Subcutaneous abdominal adipose tissue (tissue), 5 donors: Measurements from ENCODE around the gene ZNF710.
A peak's percentile ranks its signal among the peaks of the same experiment; 100 is the strongest.
"Not testable (repeated sequence)": the region's sequence is repeated elsewhere in the genome, so short reads cannot be mapped to it uniquely, and the experiment has no call there.

Experiments
- H3K27ac ChIP-seq: one replicate; pipeline ENCODE4 v1.7.0; 2013; ENCODE audit warnings: low read depth, mild to moderate bottlenecking, inconsistent platforms, low read length, moderate library complexity
- H3K27me3 ChIP-seq, 5 donors: one replicate each; pipeline ENCODE4 v1.7.0; 2013; ENCODE audit warnings: low read length in 5 of 5, inconsistent platforms in 1 of 5; ENCODE audit not compliant: control insufficient read depth in 5 of 5, insufficient read depth in 4 of 5
- H3K36me3 ChIP-seq, 5 donors: one replicate each; pipeline ENCODE4 v1.7.0; 2013; ENCODE audit warnings: low read length in 5 of 5; ENCODE audit not compliant: control insufficient read depth in 5 of 5, insufficient read depth in 5 of 5
- H3K4me1 ChIP-seq, 5 donors: one replicate each; pipeline ENCODE4 v1.7.0; 2013; ENCODE audit warnings: low read length in 5 of 5, mild to moderate bottlenecking in 3 of 5, moderate library complexity in 1 of 5; ENCODE audit not compliant: control insufficient read depth in 5 of 5, insufficient read depth in 5 of 5
- H3K4me3 ChIP-seq, 5 donors: one replicate each; pipeline ENCODE4 v1.7.0; 2013; ENCODE audit warnings: low read length in 5 of 5, low read depth in 1 of 5
- H3K9ac ChIP-seq, 5 donors: one replicate each; pipeline ENCODE4 v1.7.0; 2013; ENCODE audit warnings: low read length in 5 of 5, mild to moderate bottlenecking in 4 of 5, moderate library complexity in 3 of 5
- H3K9me3 ChIP-seq, 5 donors: one replicate each; pipeline ENCODE4 v1.7.0; 2013; ENCODE audit warnings: low read length in 5 of 5; ENCODE audit not compliant: control insufficient read depth in 5 of 5
- donor health status: healthy.
- donor health status: healthy.
- donor health status: healthy.
- donor health status: healthy.
- donor health status: healthy.

ZNF710 gene

DNA sequence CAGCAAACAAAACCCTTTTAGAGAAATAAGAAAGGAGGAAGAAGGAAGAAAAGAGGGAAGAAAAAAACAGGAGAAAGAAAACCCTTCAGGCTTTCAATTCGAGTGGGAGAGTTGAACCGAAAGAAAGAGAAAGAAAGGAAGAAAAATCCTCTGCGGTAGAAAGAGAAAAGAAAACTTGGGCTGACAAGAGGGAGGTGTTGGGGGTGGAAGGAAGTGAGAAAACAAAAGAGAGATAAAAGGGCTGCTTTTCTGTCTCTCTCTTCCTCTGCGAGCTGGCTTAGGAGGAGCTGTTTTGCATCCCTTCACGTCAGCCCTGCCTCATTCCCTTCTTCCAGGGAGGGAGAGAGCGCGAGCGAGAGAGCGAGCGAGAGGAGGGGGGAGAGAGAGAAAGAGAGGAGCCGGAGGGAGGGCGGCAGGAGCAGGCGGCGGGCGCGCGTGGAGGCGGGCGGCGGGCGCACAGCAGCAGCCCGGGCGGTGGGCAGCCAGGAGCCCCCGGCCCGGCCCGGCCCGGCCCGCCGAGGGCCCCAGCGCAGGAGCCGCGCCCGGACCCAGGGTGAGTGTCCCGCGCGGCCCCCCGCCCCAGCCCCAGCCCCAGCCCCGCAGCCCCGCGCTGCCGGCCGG lies at the start of gene ZNF710:
Gene ZNF710, plus strand, starts transcription at position 263 of the 621 bp plus-strand sequence. CDS start 65,814 bp downstream, outside the sequence.
- H3K4me1 ChIP-seq = peaks cover 3 to 56% (median 39%) of the 10 kb centered on the region in 5 donors
- H3K36me3 ChIP-seq = no peaks in the 10 kb centered on the region
- H3K9me3 ChIP-seq = no peaks in the 10 kb centered on the region
- peak within 1 kb of the TSS; percentile 62 for H3K27ac ChIP-seq
- peak within 1 kb of the TSS; percentile 68 to 80 (median 79) for H3K4me3 ChIP-seq
- H3K9ac ChIP-seq = peak within 1 kb of the TSS; percentile 48 to 78 (median 59)
- peaks cover 0 to 2% (median 0%) of the 10 kb centered on the region in 5 donors for H3K27me3 ChIP-seq

DNA sequence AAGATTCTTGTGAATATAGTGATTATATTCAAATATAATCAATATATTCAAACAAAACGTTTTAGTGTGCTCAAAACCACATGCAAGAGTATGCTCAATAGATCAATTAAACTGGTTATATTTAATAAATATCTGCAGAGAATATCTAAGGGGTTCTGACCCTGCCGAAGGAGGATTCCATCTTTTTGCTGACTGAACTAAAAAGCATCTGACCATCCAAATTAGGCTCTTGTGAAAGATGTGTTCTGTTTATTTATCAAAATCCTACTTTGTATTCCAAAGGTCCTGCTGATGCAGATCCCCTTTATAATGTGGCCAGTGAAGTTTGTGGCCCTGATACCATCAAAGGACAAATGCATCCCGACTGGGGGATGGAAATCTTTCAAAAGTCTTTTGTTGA lies 46.6 kb upstream of the ZNF710 start:
- Histone ChIP-seq H3K4me1 (no peaks in the 10 kb centered on the region), H3K9me3 (no peaks in the 10 kb centered on the region), H3K9ac (no peak overlapping the region), H3K36me3 (no peaks in the 10 kb centered on the region), H3K27me3 (no peaks in the 10 kb centered on the region), H3K27ac (no peak overlapping the region), H3K4me3 (no peak overlapping the region)

- not testable (repeated sequence) for H3K9ac ChIP-seq, H3K36me3 ChIP-seq, H3K27me3 ChIP-seq, H3K9me3 ChIP-seq, H3K4me1 ChIP-seq, H3K4me3 ChIP-seq, H3K27ac ChIP-seq
Measured at GRCh38 chr15:89955449-89955998, 45.6 kb upstream of the ZNF710 start.

DNA sequence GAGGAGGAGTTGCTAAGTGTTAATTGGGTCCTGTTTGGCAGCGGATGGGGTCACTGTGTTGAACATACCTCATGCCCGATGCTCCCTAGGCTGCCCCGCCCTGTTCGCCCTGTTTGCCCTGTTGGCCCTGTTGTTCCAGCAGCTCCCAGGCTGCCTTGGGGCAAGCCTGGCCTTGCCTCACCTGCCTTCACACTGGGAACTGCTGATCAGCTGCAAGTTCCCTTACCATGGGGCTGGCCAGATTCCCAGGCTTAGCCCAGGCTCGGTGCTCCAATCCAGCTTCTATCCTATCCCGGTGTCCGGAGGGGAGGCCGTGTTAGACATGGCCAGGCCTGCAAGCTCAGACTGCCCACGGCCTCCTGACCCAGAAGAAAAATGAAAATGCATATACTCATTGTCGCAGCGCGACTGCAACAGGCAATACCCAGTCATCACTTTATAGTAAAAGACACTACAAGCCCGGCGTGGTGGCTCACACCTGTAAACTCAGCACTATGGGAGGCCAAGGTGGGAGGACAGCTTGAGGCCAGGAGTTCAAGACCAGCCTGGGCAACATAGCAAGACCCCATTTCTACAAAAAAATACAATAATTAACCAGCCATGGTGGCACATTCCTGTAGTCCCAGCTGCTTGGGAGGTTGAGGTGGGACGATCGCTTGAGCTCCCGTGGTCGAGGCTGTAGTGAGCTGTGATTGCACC lies 42.9 kb upstream of the ZNF710 start:
- Histone ChIP-seq H3K4me1 (no peaks in the 10 kb centered on the region), H3K27ac (no peak overlapping the region), H3K36me3 (no peaks in the 10 kb centered on the region), H3K9me3 (no peaks in the 10 kb centered on the region), H3K27me3 (no peaks in the 10 kb centered on the region), H3K9ac (no peak overlapping the region), H3K4me3 (no peak overlapping the region)

DNA sequence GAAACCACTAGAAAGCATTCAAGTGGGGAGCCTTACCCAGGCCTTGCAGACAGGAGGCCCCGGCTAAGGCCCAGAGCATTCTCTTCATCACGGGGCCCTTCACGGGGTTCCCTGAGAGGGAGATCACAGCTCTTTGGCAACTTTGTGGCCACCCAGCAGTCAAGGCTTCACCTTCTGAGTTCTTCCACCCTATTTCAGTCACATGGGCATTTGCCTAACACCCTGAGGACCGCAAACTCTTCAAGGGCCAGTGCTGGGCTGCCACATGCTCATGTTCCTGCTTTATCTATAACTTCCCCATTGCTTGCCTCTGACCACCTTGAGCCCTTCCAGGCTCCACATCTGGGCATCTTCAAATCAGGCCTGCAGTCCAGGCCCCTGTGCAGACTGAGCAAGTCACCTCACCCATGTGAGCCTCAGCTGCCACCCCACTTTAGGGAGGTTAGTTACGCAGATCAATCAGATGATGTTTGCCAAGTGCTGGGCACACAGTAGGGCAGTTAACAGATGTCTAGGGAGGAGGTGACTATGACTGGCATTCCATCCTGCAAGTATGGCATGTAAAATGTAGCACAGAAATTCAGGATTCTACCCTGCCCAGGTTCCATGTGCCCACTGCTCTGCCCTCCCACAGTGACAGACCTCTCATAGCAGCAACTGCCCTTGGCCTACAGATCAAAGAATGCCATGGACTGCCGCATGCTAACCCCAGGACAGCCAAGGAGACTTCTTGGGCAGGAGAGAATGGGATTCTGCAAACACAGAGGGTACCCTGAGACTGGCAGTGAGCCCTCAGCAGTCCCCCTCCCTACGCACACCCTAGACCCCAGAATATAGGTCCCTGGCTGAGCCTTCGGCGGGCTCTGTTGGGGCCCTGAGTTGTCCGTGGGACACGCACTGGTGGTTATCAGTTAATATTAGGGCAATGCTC lies 37.6 kb upstream of the ZNF710 start:
- Histone ChIP-seq H3K4me1 (peaks cover 0 to 6% (median 0%) of the 10 kb centered on the region in 5 donors), H3K27ac (no peak overlapping the region), H3K9me3 (no peaks in the 10 kb centered on the region), H3K4me3 (no peak overlapping the region), H3K27me3 (no peaks in the 10 kb centered on the region), H3K36me3 (no peaks in the 10 kb centered on the region), H3K9ac (no peak overlapping the region)

DNA sequence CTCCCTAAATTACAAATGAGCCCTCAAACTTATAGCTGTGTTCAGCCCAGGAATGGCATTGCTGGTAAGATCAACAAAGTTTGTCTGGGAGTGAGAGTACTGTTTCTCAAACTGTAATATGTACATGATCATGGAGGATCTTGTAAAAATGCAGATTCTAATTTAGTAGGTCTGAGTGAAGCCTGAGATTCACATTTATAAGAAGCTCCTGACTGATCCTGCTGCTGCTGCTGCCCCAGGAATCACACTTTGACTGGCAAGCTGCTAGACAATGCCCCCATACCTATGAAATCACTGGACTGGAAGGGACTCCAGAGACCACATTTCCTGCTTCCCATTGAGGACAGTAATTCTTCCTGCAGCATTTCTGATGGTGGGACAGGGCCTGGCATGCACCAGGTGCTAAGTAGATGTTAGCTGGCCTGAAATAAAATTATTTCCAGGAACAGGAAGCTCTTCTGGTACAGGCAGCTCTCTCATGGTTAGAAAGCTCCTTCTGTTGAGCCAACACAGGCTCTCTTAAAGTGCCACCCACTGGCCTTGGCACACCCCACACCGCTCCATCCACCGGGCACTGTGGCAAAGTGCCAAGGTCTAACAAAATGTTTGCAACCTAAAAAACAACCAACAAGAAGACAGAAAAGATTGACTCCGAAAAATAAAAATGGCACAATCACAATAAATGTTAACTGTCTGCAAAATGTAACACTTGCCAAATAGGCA lies 36.7 kb upstream of the ZNF710 start:
- H3K27me3 ChIP-seq = no peaks in the 10 kb centered on the region
- peaks cover 0 to 6% (median 0%) of the 10 kb centered on the region in 5 donors for H3K4me1 ChIP-seq
- H3K27ac ChIP-seq = no peak overlapping the region
- H3K9ac ChIP-seq = no peak overlapping the region
- H3K36me3 ChIP-seq = no peaks in the 10 kb centered on the region
- H3K4me3 ChIP-seq = no peak overlapping the region
- no peaks in the 10 kb centered on the region for H3K9me3 ChIP-seq

- H3K4me1 ChIP-seq = peaks cover 0 to 14% (median 0%) of the 10 kb centered on the region in 5 donors
- no peaks in the 10 kb centered on the region for H3K36me3 ChIP-seq
- no peaks in the 10 kb centered on the region for H3K27me3 ChIP-seq
- no peak overlapping the region for H3K27ac ChIP-seq
- no peak overlapping the region for H3K4me3 ChIP-seq
- no peaks in the 10 kb centered on the region for H3K9me3 ChIP-seq
- H3K9ac ChIP-seq = no peak overlapping the region
Measured at GRCh38 chr15:89967881-89968280, 33.2 kb upstream of the ZNF710 start.

DNA sequence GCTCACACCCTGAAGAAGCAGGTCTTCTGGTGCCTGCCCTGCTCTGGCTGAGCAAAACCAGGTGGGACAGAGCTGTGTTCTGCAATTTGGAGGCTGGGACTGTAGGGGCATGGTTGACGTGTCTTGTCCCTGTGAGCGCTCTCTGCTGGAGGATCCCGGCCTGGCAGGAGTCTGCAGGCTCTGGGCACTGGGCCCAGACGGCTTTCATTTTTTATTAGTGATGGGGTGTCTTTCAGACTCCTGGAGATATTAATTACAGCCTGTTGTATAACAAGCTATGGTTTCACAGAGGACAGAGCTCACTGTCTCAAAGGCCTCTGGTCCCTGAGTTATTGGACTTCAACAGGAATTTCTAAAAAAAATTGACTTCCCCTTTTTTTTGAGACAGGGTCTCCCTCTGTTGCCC lies 29.5 kb upstream of the ZNF710 start:
- Histone ChIP-seq H3K4me3 (no peak overlapping the region), H3K27ac (no peak overlapping the region), H3K27me3 (no peaks in the 10 kb centered on the region), H3K36me3 (no peaks in the 10 kb centered on the region), H3K9ac (no peak overlapping the region), H3K4me1 (peaks cover 0 to 26% (median 0%) of the 10 kb centered on the region in 5 donors), H3K9me3 (no peaks in the 10 kb centered on the region)

GRCh38 chr15:89972085-89972484 lies 29.0 kb upstream of the ZNF710 start:
- Histone ChIP-seq H3K4me1 (peaks cover 0 to 26% (median 0%) of the 10 kb centered on the region in 5 donors), H3K27ac (no peak overlapping the region), H3K36me3 (no peaks in the 10 kb centered on the region), H3K4me3 (no peak overlapping the region), H3K9me3 (no peaks in the 10 kb centered on the region), H3K9ac (no peak overlapping the region), H3K27me3 (no peaks in the 10 kb centered on the region)
